K562 (cell line): ENCODE data around the gene LRRC57. TPM values are rescaled to one million over a fixed set of nuclear protein-coding genes. Genes with fewer than 3 reads are reported as not detected.

Experiments used
- FOXM1 ChIP-seq, 2 experiments: fragments of 450-650 bp in 1 of 2; sonication (generic) in 1 of 2; formaldehyde crosslinking in 1 of 2; IDR thresholded peaks; 2 replicates each; pipeline versions ENCODE4 v1.6.1 to v1.9.0; 2017 to 2022; ENCODE audit warnings: low read depth in 2 of 2, mild to moderate bottlenecking in 2 of 2, missing genetic modification reagents in 1 of 2, moderate library complexity in 1 of 2
- GABPB2 ChIP-seq: fragments of 250-450 bp; sonication (Bioruptor Pico); conservative IDR thresholded peaks from 2 replicates; pipeline ENCODE4 v1.5.1; 2021; ENCODE audit warnings: mild to moderate bottlenecking
- MLX ChIP-seq, 2 experiments: fragments of 450-650 bp in 1 of 2; sonication (generic) in 1 of 2; formaldehyde crosslinking; conservative IDR thresholded peaks; 2 replicates each; pipeline versions ENCODE4 v1.4.0 to v1.8.1; 2020 to 2022; ENCODE audit warnings: mild to moderate bottlenecking in 1 of 2, missing genetic modification reagents in 1 of 2
- MNT ChIP-seq, 2 experiments: fragments of 450-650 bp; conservative IDR thresholded peaks; 2 replicates each; pipeline ENCODE4 v1.6.1; 2017; ENCODE audit warnings: mild to moderate bottlenecking in 2 of 2, moderate library complexity in 2 of 2
- POLR2B ChIP-seq: fragments of 450-650 bp; IDR thresholded peaks from 2 replicates; pipeline ENCODE4 v1.6.1; 2018; ENCODE audit warnings: low read depth; ENCODE audit not compliant: partially characterized antibody
- SLC30A9 ChIP-seq: fragments of 250-450 bp; sonication (Bioruptor Pico); IDR thresholded peaks from 2 replicates; pipeline ENCODE4 v1.8.0; 2022; ENCODE audit warnings: mild to moderate bottlenecking, moderate library complexity
- SMARCA5 ChIP-seq: fragments of 450-650 bp; IDR thresholded peaks from 2 replicates; pipeline ENCODE4 v1.6.1; 2016
- SMARCC2 ChIP-seq: fragments of 450-650 bp; IDR thresholded peaks from 2 replicates; pipeline ENCODE4 v1.6.1; 2017; ENCODE audit warnings: antibody characterized with exemption, moderate library complexity, mild to moderate bottlenecking, low read depth
- SOX6 ChIP-seq: fragments of 450-650 bp; IDR thresholded peaks from 2 replicates; pipeline ENCODE4 v1.6.1; 2014; ENCODE audit warnings: mild to moderate bottlenecking
- TCF3 ChIP-seq: sonication (generic); formaldehyde crosslinking; IDR thresholded peaks from 2 replicates; pipeline ENCODE4 v1.4.0; 2020; ENCODE audit warnings: mild to moderate bottlenecking, missing genetic modification reagents
- ZBTB49 ChIP-seq: sonication (generic); formaldehyde crosslinking; IDR thresholded peaks from 2 replicates; pipeline ENCODE4 v1.8.0; 2022; ENCODE audit warnings: missing genetic modification reagents, mild to moderate bottlenecking, borderline replicate concordance
- ZBTB8A ChIP-seq: fragments of 450-650 bp; IDR thresholded peaks from 2 replicates; pipeline ENCODE4 v1.6.1; 2018; ENCODE audit warnings: mild to moderate bottlenecking, moderate library complexity; ENCODE audit not compliant: partially characterized antibody
- ZNF121 ChIP-seq: sonication (generic); formaldehyde crosslinking; conservative IDR thresholded peaks from 2 replicates; pipeline ENCODE4 v1.8.0; 2022; ENCODE audit warnings: missing genetic modification reagents
- ZNF583 ChIP-seq: fragments of 250-450 bp; sonication (Bioruptor Pico); IDR thresholded peaks from 2 replicates; pipeline ENCODE4 v1.4.0; 2020
- ZNF695 ChIP-seq: fragments of 450-650 bp; formaldehyde crosslinking; IDR thresholded peaks from 2 replicates; pipeline ENCODE4 v1.4.0; 2020; ENCODE audit warnings: mild to moderate bottlenecking, moderate library complexity
- polyA plus RNA-seq, 8 experiments: library from polyadenylated mRNA; depleted of rRNA in 4 of 8; stranded (reverse) in 5 of 8; unstranded in 3 of 8; fragments of >200 nt; fragmentation: Nextera tagmentation in 2 of 8; fragmentation: Illumina TruSeq in 1 of 8; extraction: Ambion mirVana in 2 of 8; extraction: Trizol in 1 of 8; gene quantifications; 2 replicates each; pipeline versions ENCODE4 v1.2.1 to v1.2.3, GENCODE V29; 2011 to 2014; ENCODE audit warnings: inconsistent platforms in 1 of 8, missing spikeins in 1 of 8
- total RNA-seq, 7 experiments: library from RNA; depleted of rRNA in 6 of 7; stranded (reverse); fragments of >200 nt in 6 of 7; fragmentation: Illumina TruSeq in 2 of 7; extraction: Trizol in 2 of 7; gene quantifications; 2 replicates each; pipeline versions ENCODE4 v1.2.1 to v1.2.3, GENCODE V29; 2011 to 2021; ENCODE audit warnings: low replicate concordance in 1 of 7
- TF ChIP-seq, protein P1 (sequence below), 2 experiments: fragments of 150-350 bp in 1 of 2; IDR thresholded peaks; 2 replicates each; pipeline ENCODE4 v1.6.1; 2012 to 2016; ENCODE audit warnings: low read depth in 2 of 2, low read length in 2 of 2, mild to moderate bottlenecking in 1 of 2, moderate library complexity in 1 of 2
- TF ChIP-seq, protein P2 (sequence below): fragments of 150-350 bp; conservative IDR thresholded peaks from 2 replicates; pipeline ENCODE4 v1.6.1; 2014; ENCODE audit warnings: low read length

Gene LRRC57
- total and polyA plus RNA-seq, 9 of the 15 experiments (the other 6 are each of a cell fraction or from before 2014, with no cell fraction given) = 3.9 to 20.4 (median 14.8) TPM

GRCh38 chr15:42553554-42553953 lies 5.0 kb upstream of the LRRC57 start (continued):
- TF ChIP-seq, protein P1, sequence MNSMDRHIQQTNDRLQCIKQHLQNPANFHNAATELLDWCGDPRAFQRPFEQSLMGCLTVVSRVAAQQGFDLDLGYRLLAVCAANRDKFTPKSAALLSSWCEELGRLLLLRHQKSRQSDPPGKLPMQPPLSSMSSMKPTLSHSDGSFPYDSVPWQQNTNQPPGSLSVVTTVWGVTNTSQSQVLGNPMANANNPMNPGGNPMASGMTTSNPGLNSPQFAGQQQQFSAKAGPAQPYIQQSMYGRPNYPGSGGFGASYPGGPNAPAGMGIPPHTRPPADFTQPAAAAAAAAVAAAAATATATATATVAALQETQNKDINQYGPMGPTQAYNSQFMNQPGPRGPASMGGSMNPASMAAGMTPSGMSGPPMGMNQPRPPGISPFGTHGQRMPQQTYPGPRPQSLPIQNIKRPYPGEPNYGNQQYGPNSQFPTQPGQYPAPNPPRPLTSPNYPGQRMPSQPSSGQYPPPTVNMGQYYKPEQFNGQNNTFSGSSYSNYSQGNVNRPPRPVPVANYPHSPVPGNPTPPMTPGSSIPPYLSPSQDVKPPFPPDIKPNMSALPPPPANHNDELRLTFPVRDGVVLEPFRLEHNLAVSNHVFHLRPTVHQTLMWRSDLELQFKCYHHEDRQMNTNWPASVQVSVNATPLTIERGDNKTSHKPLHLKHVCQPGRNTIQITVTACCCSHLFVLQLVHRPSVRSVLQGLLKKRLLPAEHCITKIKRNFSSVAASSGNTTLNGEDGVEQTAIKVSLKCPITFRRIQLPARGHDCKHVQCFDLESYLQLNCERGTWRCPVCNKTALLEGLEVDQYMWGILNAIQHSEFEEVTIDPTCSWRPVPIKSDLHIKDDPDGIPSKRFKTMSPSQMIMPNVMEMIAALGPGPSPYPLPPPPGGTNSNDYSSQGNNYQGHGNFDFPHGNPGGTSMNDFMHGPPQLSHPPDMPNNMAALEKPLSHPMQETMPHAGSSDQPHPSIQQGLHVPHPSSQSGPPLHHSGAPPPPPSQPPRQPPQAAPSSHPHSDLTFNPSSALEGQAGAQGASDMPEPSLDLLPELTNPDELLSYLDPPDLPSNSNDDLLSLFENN (IDR thresholded peaks at IDR 0.05; ENCODE audit: low read depth in 2 of 2, low read length in 2 of 2) = no peak
- TF ChIP-seq ZNF583 (CRISPR knock-in tag) (no peak), ZBTB49 (CRISPR knock-in tag) (no peak), GABPB2 (CRISPR knock-in tag) (no peak), POLR2B (no peak), ZNF695 (CRISPR knock-in tag) (no peak), TCF3 (CRISPR knock-in tag) (peak; percentile 40), MNT (conservative IDR thresholded peaks at IDR 0.05) (no peak), ZNF121 (CRISPR knock-in tag) (no peak), FOXM1 (IDR thresholded peaks at IDR 0.05; ENCODE audit: low read depth) (no peak), FOXM1 (CRISPR knock-in tag; IDR thresholded peaks at IDR 0.05; ENCODE audit: low read depth) (no peak), SMARCC2 (no peak), SMARCA5 (no peak), ZBTB8A (no peak), MLX (CRISPR knock-in tag; conservative IDR thresholded peaks at IDR 0.05) (no peak), SLC30A9 (CRISPR knock-in tag) (no peak), SOX6 (peak; percentile 59)
- TF ChIP-seq, protein P2, sequence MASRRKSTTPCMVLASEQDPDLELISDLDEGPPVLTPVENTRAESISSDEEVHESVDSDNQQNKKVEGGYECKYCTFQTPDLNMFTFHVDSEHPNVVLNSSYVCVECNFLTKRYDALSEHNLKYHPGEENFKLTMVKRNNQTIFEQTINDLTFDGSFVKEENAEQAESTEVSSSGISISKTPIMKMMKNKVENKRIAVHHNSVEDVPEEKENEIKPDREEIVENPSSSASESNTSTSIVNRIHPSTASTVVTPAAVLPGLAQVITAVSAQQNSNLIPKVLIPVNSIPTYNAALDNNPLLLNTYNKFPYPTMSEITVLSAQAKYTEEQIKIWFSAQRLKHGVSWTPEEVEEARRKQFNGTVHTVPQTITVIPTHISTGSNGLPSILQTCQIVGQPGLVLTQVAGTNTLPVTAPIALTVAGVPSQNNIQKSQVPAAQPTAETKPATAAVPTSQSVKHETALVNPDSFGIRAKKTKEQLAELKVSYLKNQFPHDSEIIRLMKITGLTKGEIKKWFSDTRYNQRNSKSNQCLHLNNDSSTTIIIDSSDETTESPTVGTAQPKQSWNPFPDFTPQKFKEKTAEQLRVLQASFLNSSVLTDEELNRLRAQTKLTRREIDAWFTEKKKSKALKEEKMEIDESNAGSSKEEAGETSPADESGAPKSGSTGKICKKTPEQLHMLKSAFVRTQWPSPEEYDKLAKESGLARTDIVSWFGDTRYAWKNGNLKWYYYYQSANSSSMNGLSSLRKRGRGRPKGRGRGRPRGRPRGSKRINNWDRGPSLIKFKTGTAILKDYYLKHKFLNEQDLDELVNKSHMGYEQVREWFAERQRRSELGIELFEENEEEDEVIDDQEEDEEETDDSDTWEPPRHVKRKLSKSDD = no peak
